ENCODE measurements around the gene TXNDC16.

GRCh38 chr14:52399104-52399503 lies 153.2 kb downstream of the TXNDC16 start:
- TF ChIP-seq CTCF (IDR thresholded peaks at IDR 0.05; ENCODE audit: low read length) (no peak), EZH2 (optimal IDR thresholded peaks at IDR 0.05; ENCODE audit: low read depth, low read length) (no peak), EZH2phosphoT487 (IDR thresholded peaks at IDR 0.05; ENCODE audit: low read length) (no peak)
